Spleen (tissue), 11 donors: Measurements from ENCODE around the gene CAPRIN2. TPM values are rescaled to one million over a fixed set of nuclear protein-coding genes. Genes with fewer than 3 reads are reported as not detected.
A peak's percentile ranks its signal among the peaks of the same experiment; 100 is the strongest.

Experiments
- DNase-seq: peaks from one replicate; pipeline ENCODE4 v3.0.0-alpha.2; 2020
- H3K27ac ChIP-seq, 8 donors: fragments of 200-600 bp; sonication (generic) in 7 of 8; 1 replicate in 4 of 8; 2 replicates in 4 of 8; pipeline versions ENCODE4 v1.5.0 to v1.8.0; 2016 to 2021; ENCODE audit warnings: inconsistent platforms in 4 of 8, mild to moderate bottlenecking in 4 of 8, moderate library complexity in 1 of 8
- H3K27me3 ChIP-seq, 7 donors: fragments of 200-600 bp; sonication (generic) in 6 of 7; replicated peaks in 1 of 7; 1 replicate in 4 of 7; 2 replicates in 3 of 7; pipeline versions ENCODE4 v1.5.0 to v1.8.0; 2016 to 2021; ENCODE audit warnings: inconsistent platforms in 3 of 7, mild to moderate bottlenecking in 1 of 7
- H3K36me3 ChIP-seq, 6 donors: fragments of 200-600 bp; sonication (generic) in 5 of 6; 1 replicate in 4 of 6; 2 replicates in 2 of 6; pipeline versions ENCODE4 v1.5.0 to v1.8.0; 2016 to 2021; ENCODE audit warnings: inconsistent platforms in 2 of 6
- H3K4me1 ChIP-seq, 6 donors: fragments of 200-600 bp; sonication (generic) in 5 of 6; 1 replicate in 3 of 6; 2 replicates in 3 of 6; pipeline versions ENCODE4 v1.5.0 to v1.8.0; 2016 to 2021; ENCODE audit warnings: inconsistent platforms in 3 of 6
- H3K4me3 ChIP-seq, 8 donors: fragments of 200-600 bp; sonication (generic) in 7 of 8; 1 replicate in 4 of 8; 2 replicates in 4 of 8; pipeline versions ENCODE4 v1.5.0 to v1.8.0; 2016 to 2021; ENCODE audit warnings: inconsistent platforms in 4 of 8, mild to moderate bottlenecking in 4 of 8, moderate library complexity in 2 of 8
- H3K9me3 ChIP-seq, 8 donors: fragments of 200-600 bp; sonication (generic) in 7 of 8; 1 replicate in 4 of 8; 2 replicates in 4 of 8; pipeline versions ENCODE4 v1.5.0 to v1.8.0; 2016 to 2021; ENCODE audit warnings: inconsistent platforms in 4 of 8
- POLR2A ChIP-seq, 3 donors: fragments of 450-650 bp; IDR thresholded peaks; one replicate each; pipeline ENCODE4 v1.5.1; 2017; ENCODE audit warnings: antibody characterized with exemption in 3 of 3, mild to moderate bottlenecking in 1 of 3
- POLR2AphosphoS5 ChIP-seq, 3 donors: sonication (generic); formaldehyde crosslinking; IDR thresholded peaks; one replicate each; pipeline ENCODE4 v1.5.1; 2017; ENCODE audit warnings: antibody characterized with exemption in 3 of 3
- WGBS, 5 donors: extraction: QIAGEN DNeasy Blood & Tissue Kit in 3 of 5; methylation state at CpG; one replicate each; pipeline versions ENCODE4 v1.1.5 to v1.1.7; 2013 to 2018; 5-methylcytosine and 5-hydroxymethylcytosine counted together
- intact Hi-C: fragments of 100-400 bp; cut with DNase I; formaldehyde crosslinking; loops from one replicate; pipeline ENCODE4 v1.15.0; 2023; ENCODE audit warnings: low total_unique reads
- polyA plus RNA-seq, 3 donors: library from polyadenylated mRNA; stranded (reverse); fragments of 200-250 nt; gene quantifications; one replicate each; pipeline ENCODE4 v1.2.1, GENCODE V29; 2013
- total RNA-seq, 7 donors: library from RNA; depleted of rRNA in 3 of 7; stranded (reverse); fragments of >200 nt in 3 of 7; fragmentation: NEBNext Ultra II Directional in 4 of 7; extraction: Animal tissue kit (Norgen Biotek cat#: 25700) in 4 of 7; gene quantifications; one replicate each; pipeline versions ENCODE4 v1.1.0 to v1.2.1, GENCODE V29; 2016 to 2021
- TF ChIP-seq, protein P1 (sequence below), 11 experiments: fragments of 200-600 bp in 7 of 11; fragments of 450-650 bp in 4 of 11; sonication (generic) in 4 of 11; IDR thresholded peaks in 8 of 11; conservative IDR thresholded peaks in 3 of 11; 1 replicate in 7 of 11; 2 replicates in 4 of 11; pipeline versions ENCODE4 v1.4.0 to v1.8.0; 2016 to 2021; ENCODE audit warnings: antibody characterized with exemption in 11 of 11, inconsistent platforms in 4 of 11, mild to moderate bottlenecking in 1 of 11
- donor health status: healthy with polysubstance abuse.
- donor health status: DM: no; HTN: no; CAD: no; lungs with moderate emphysema.
- donor health status: DM: no; HTN: no; CAD: no.
- donor health status: Bipolar disorder and iron deficiency.
- donor health status: healthy.
- donor health status: DM: no; HTN: no; CAD: no.
- donor health status: DM: yes; HTN: yes; CAD: no.

Gene CAPRIN2
- total and polyA plus RNA-seq, 10 donors: 11.4 to 54.5 (median 25.5) TPM

DNA sequence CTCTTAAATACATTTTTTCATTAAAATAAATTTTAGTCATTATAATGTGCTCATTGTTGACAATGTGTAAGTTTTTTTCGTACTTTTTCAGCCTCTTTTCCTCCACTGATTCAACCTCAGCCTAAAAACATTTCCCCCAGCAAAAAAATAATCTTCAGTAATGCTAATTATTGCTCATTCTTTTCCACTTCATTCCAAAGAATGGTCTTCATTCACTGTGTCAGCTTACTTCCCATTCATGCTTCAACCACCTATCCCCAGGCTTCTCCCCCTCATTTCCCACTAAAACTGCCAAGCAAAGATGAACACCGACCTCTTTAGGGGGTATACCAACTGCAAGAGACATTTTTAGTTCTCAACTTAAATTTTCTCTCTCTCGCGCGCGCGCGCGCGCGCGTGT is 56.4 kb downstream of the CAPRIN2 start:
- 80 to 94% (median 88%) methylated on average over 12 of the region's 12 CpGs for WGBS, 5 donors
- no peak for TF ChIP-seq POLR2AphosphoS5 (IDR thresholded peaks at IDR 0.05)
- no peak for TF ChIP-seq POLR2A (IDR thresholded peaks at IDR 0.05)
- TF ChIP-seq, protein P1, sequence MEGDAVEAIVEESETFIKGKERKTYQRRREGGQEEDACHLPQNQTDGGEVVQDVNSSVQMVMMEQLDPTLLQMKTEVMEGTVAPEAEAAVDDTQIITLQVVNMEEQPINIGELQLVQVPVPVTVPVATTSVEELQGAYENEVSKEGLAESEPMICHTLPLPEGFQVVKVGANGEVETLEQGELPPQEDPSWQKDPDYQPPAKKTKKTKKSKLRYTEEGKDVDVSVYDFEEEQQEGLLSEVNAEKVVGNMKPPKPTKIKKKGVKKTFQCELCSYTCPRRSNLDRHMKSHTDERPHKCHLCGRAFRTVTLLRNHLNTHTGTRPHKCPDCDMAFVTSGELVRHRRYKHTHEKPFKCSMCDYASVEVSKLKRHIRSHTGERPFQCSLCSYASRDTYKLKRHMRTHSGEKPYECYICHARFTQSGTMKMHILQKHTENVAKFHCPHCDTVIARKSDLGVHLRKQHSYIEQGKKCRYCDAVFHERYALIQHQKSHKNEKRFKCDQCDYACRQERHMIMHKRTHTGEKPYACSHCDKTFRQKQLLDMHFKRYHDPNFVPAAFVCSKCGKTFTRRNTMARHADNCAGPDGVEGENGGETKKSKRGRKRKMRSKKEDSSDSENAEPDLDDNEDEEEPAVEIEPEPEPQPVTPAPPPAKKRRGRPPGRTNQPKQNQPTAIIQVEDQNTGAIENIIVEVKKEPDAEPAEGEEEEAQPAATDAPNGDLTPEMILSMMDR (IDR thresholded peaks at IDR 0.05 in 8 of 11, conservative IDR thresholded peaks at IDR 0.05 in 3 of 11): no peak
- H3K27ac ChIP-seq: no peak overlapping the region
- no peaks in the 10 kb centered on the region for H3K27me3 ChIP-seq
- no peaks in the 10 kb centered on the region for H3K36me3 ChIP-seq
- no peak overlapping the region for H3K4me3 ChIP-seq
- intact Hi-C loops: loop anchor here (10.0 kb wide), 1 partner anchor 46 kb away; no protein-coding TSS in a partner anchor
- DNase-seq: no peak
- no peaks in the 10 kb centered on the region for H3K9me3 ChIP-seq
- H3K4me1 ChIP-seq: peaks cover 15 to 31% (median 23%) of the 10 kb centered on the region in 6 donors

DNA sequence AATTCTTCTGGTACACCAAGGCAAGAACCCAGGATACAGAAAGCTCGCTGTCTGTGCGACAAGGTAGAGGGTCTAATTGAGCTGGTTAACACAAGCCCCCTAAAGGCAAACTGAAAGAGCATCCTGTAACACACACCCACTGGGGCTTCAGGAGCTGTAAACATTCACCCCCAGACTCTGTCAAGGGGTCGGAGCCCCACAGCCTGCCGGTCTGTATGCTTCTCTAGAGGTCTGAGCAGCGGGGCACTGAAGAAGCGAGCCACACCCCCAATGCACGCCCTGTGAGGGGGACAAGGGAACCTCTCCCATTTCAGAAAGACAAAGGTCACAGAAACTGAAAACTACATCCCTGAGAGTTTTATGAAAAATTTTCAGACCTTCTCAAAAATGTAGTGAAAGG is 57.8 kb downstream of the CAPRIN2 start:
- H3K9me3 ChIP-seq: no peaks in the 10 kb centered on the region
- no peaks in the 10 kb centered on the region for H3K27me3 ChIP-seq
- H3K4me1 ChIP-seq: peaks cover 15 to 45% (median 35%) of the 10 kb centered on the region in 6 donors
- DNase-seq: peak; percentile 76
- no peaks in the 10 kb centered on the region for H3K36me3 ChIP-seq
- intact Hi-C loops: loop anchor here (10.0 kb wide), 1 partner anchor 48 kb away; no protein-coding TSS in a partner anchor
- H3K4me3 ChIP-seq: no peak overlapping the region
- H3K27ac ChIP-seq: no peak overlapping the region
- WGBS, 5 donors: 93 to 98% (median 97%) methylated on average over 7 of the region's 7 CpGs
- TF ChIP-seq, protein P1 (IDR thresholded peaks at IDR 0.05 in 8 of 11, conservative IDR thresholded peaks at IDR 0.05 in 3 of 11): no peak
- TF ChIP-seq POLR2A (IDR thresholded peaks at IDR 0.05): no peak
- no peak for TF ChIP-seq POLR2AphosphoS5 (IDR thresholded peaks at IDR 0.05)

DNA sequence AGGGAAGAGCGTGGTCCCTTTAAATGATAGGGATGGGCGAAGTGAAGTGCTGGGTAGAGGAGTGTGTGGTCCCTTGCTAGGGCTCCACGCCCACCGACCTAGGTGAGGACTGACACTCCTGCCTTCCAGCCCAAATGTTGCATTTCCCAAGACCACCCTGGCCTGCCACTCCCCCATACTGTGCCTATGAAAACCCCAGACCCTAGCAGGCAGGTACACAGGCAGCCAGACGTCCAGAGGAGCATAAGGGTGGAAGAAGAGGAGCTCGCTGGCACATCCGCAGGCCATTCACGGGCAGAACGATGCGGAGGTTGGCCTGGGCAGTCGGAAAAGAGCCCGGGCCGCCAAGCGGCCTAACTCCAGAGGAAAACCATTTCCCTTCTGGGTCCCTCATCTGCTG is 58.3 kb downstream of the CAPRIN2 start:
- no peaks in the 10 kb centered on the region for H3K36me3 ChIP-seq
- H3K27ac ChIP-seq: peak overlapping the region in 2 of 8 donors; percentile 86 to 88
- H3K4me3 ChIP-seq: peak overlapping the region in 6 of 8 donors; percentile 73 to 97 (median 94)
- TF ChIP-seq POLR2A (IDR thresholded peaks at IDR 0.05): no peak
- no peak for TF ChIP-seq POLR2AphosphoS5 (IDR thresholded peaks at IDR 0.05)
- TF ChIP-seq, protein P1 (IDR thresholded peaks at IDR 0.05 in 8 of 11, conservative IDR thresholded peaks at IDR 0.05 in 3 of 11): no peak
- peaks cover 15 to 50% (median 36%) of the 10 kb centered on the region in 6 donors for H3K4me1 ChIP-seq
- DNase-seq: peak; percentile 75
- H3K27me3 ChIP-seq: no peaks in the 10 kb centered on the region
- WGBS, 5 donors: 92 to 97% (median 93%) methylated on average over 14 of the region's 14 CpGs
- intact Hi-C loops: loop anchor here (10.0 kb wide), 1 partner anchor 48 kb away; no protein-coding TSS in a partner anchor
- H3K9me3 ChIP-seq: no peaks in the 10 kb centered on the region

DNA sequence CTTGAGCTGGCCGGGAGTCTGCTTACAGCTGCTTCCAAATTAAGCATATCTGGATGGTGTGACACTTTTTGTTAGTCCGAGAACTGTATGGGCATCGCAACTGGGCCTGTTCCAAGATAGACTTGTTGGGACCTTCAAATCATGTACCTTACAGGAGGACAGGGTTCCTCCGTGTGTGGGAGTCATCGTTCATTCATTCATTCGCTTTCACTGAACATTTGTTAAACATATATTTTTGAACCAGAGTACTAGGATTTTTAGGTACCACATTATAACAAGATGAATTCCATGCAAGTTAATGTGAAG is 58.7 kb downstream of the CAPRIN2 start:
- no peak for DNase-seq
- WGBS, 5 donors: 12 to 17% (median 15%) methylated on average over 6 of the region's 6 CpGs
- intact Hi-C loops: loop anchor here (10.0 kb wide), 1 partner anchor 49 kb away; no protein-coding TSS in a partner anchor
- H3K4me3 ChIP-seq: peak overlapping the region; percentile 73 to 98 (median 94)
- peaks cover 15 to 54% (median 36%) of the 10 kb centered on the region in 6 donors for H3K4me1 ChIP-seq
- H3K27me3 ChIP-seq: no peaks in the 10 kb centered on the region
- no peaks in the 10 kb centered on the region for H3K9me3 ChIP-seq
- no peaks in the 10 kb centered on the region for H3K36me3 ChIP-seq
- H3K27ac ChIP-seq: peak overlapping the region; percentile 67 to 88 (median 79)
- TF ChIP-seq, protein P1 (IDR thresholded peaks at IDR 0.05 in 8 of 11, conservative IDR thresholded peaks at IDR 0.05 in 3 of 11): no peak
- no peak for TF ChIP-seq POLR2A (IDR thresholded peaks at IDR 0.05)
- no peak for TF ChIP-seq POLR2AphosphoS5 (IDR thresholded peaks at IDR 0.05)
